GM19099 (cell line): ENCODE data around the gene NELFB.

Experiments
- POLR2A ChIP-seq: IDR thresholded peaks from 3 replicates; pipeline ENCODE4 v1.6.1; 2011; ENCODE audit warnings: low read depth; ENCODE audit not compliant: insufficient read length; ENCODE audit errors: extremely low read depth

Gene NELFB

DNA sequence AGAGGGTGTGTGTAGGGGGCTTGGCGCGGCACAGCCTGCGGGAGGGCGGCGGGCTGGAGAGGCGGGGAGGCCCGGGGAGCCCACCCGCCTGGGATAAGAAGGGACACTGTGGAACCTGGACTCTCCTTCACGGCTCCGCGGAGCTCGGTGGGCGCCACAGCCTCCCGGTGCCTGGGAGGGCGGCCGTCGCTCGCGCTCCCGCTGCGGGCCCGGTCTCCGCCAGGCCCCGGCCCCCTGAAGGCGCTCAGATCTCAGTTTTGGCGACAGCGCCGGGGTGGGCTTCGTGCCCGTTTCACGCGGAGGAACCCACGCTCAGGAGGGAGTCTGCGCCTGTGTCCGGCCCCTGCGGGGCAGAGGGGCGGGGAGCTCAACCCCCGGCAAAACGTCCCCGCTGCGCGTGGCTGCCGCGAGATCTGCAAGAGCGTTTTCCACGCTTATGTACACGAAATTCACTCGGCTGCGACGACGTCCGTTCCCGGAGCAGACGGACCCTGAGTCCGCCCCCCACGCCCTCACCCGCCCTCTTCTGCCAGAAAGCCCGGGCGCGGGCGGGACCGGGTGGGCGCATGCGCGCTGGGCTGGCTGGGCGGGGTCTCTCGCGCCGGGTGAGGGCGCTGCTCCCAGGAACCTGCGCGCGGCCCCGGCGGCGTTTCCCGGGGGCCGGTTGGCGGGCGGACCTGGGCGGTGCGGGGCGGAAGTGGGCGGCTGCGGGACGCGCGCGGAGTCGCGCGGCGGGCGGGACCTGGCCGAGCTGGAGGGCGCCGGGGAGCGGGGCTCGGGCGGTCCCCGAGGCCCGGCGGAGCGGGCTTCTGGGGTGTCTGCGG is at the start of gene NELFB:
Gene NELFB (plus strand): TSS at position 704 of the 824 bp plus-strand sequence.
- TF ChIP-seq POLR2A: peak; percentile 82

DNA sequence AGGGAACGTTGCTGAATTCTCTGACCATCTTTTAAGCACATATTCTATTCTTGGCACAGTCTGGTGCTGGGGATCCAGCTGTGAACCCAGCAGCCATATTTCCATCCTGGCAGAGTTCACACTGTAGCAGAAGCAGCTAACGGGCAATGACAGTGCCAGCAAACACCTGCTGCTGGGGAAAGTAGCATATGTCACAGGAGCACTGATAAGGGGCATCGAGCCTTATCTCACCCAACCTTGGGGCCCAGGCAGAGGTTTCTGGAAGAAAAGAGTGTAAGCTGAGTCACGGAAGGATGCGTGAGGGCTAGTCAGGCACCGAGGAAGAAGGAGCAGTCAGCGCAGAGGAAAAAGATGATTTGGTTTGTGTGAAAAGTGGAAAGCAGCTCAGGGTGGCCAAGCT is 48.5 kb upstream of the NELFB start:
- no peak for TF ChIP-seq POLR2A

DNA sequence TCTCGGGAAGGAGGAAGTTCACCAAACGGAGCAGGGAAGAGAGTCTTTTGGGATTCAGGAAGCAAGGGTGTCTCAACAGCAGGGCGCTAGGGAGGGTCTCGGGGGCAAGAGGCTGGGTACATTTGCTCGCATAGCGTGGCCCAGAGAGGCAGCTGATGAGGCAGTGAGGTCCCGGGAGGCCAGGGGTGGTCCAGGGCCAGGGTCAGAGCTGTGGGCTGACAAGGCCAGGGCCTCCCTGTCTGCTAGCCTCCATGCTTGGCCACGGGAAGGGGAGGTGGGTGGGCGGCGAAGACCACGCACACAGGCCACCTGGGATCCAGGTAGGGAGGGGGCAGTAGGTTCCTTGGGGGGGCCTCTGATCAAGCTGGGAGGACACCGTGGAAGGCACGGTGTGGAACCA is 43.6 kb upstream of the NELFB start:
- no peak for TF ChIP-seq POLR2A

DNA sequence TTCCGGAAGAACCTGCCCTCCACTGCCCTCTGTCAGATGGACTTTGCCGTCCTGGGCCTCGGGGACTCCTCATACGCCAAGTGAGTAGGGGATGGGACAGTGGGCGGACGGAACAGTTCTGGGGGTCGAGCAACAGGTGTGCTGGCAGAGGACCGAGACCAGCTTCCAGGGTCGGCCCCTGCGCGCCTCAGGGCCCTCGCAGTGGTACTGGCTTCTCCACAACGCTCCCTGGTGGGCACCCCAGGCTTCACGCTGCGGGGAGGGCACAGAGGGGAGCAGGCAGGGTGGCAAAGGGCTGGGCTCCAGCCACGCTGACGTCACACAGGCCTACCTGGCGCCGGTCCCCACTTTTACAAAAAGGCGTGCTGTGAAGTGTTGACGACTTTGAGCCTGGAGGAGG is 42.6 kb upstream of the NELFB start:
- TF ChIP-seq POLR2A: no peak

DNA sequence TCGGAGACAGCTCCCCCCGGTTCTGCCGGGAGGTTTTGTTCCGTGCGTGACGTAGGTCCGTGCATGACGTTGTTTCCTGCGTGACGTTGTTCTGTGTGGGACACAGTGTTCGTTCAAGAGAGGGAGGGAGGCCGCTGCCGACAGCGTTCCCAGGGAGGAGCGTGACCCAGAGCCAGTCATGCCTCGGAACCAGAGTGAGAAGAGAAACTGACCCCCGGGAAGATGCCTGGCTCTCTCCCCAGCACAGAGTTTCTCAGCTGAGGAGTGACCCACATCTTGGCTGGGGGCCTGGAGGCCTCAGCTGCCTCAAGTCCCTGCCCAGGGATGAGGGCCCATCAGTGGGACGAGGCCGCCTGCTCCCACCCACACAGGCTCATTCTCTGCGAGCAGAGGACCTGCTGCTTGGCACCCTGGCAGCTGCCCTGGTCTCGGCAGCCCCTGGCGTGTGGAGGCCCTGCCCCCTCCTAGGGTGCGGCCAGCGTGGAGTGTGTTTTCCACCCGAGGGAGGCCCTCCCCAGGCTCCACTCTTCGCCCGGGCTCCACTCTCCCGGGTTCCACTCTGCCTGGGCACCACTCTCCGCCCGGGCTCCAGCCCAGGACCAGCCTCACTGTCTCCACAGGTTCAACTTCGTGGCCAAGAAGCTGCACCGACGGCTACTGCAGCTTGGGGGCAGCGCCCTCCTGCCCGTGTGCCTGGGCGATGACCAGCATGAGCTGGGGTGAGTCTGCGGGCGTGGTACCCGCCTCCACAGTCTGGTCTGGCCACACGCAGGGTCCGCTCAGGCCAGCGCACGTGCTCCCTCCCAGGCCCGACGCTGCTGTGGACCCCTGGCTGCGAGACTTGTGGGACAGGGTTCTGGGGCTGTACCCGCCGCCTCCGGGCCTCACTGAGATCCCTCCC is 41.7 kb upstream of the NELFB start:
- no peak for TF ChIP-seq POLR2A

DNA sequence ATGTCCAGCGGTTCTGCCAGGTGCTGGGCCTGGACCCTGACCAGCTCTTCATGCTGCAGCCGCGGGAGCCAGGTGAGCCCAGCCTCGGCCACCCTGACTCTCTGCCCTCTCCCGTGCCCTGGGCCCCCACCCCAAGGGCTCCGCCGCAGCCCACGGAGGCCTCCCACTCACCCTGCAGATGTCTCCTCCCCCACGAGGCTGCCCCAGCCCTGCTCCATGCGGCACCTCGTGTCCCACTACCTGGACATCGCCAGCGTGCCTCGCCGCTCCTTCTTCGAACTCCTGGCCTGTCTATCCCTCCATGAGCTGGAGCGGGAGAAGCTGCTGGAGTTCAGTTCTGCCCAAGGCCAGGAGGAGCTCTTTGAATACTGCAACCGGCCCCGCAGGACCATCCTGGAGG is 40.5 kb upstream of the NELFB start:
- TF ChIP-seq POLR2A: no peak

DNA sequence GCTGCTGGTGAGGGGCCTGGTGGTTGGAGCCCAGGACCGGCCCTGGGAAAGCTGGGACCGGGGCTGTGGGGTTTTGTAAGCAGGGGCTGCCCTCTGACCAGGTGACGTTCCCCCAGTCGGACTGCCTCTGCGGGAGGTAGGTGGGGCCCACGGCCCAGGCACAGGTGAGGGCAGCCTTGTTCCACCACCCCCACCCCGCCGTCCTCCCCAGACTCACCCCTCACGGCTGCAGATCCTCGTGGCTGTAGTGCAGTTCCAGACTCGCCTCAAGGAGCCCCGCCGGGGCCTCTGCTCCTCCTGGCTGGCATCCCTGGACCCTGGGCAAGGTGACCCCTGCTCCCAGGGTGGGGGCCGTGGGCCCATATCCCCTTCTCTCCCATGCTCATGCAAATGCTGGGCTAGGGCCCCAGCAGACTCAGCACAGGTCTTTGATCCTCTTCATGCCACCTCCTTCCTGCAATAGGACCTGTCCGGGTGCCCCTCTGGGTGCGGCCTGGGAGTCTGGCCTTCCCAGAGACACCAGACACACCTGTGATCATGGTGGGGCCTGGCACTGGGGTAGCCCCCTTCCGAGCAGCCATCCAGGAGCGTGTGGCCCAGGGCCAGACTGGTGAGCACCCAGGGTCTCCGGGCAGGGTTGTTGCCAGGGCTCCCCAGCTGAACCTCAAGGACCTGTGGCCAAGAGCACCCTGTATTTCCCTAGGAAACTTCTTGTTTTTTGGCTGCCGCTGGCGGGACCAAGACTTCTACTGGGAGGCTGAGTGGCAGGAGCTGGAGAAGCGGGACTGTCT is 39.7 kb upstream of the NELFB start:
- no peak for TF ChIP-seq POLR2A

DNA sequence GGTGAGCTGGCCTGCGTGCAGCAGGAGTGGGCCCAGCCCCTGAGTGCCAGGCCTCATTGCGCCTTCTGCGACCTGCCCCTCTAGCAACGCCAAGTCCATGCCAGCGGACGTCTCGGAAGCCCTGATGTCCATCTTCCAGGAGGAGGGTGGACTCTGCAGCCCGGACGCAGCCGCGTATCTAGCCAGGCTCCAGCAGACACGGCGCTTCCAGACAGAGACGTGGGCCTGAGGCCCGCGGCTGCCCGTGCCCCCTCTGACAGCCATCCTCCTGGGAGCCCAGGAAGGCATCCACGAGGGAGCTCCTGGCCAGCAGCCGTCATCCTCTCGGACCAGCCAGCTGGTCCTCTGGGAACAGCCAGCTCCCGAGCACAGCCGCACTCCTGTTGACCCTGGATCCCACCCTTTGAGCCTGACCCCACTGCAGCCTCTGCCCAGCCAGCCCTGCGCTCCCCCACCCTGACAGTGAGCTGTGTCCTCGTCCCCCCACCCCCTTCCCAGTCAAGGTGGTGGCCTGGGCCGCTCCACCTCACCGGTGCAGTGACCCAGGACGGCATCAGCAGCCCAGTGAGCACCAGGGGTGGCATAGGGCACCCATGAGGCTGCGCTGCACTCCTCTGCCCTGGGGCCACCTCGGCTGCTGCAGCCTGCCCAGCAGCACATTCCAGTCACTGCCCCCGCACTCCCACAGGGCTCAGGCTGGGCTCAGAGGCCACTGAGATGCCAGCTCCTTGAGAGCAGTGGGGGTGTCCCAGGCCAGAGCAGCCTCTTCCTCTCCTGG is 38.8 kb upstream of the NELFB start:
- TF ChIP-seq POLR2A: no peak

DNA sequence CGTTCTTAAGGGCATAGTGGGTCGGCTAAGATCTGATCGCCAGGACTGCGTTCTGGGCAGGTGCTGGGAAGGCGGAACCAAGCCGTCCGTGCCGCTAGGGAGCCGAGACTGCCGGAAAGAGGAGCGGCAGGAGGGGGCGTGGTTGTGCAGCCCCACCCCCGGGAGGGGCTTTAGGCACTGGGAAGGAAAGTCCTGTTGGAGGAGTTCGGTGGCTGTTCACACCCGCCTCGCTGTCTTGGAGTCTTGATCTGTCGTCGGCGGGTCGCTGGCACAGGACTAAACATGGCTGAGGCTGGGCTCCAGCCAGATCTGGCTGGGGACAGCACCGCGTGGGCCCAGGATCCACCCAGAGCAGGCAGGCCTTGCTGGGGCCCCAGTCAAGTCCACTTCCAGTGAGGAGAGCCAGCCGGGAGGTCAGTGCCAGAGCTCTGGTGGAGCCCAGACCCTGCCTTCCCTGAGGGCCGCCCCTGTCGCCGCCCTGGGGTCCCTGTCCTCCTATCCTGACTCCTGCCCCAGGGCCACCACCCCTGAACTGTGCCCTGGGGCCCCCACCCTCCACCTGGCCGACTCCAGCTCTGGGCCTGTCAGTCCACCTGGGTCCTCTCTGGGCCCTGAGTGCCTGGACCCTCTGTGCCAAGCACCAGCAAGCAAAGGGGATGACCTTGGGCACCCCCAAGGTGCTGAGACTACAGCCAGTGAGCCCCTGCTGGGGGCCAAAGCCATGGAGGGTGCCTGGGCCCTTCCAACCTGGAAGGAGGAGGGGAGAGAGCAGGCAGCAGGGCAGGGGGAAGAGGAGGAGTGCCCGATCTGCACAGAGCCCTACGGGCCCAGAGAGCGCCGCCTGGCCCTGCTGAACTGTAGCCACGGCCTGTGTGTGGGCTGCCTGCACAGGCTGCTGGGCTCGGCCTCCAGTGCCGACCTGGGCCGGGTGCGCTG is 37.6 kb upstream of the NELFB start:
- no peak for TF ChIP-seq POLR2A

DNA sequence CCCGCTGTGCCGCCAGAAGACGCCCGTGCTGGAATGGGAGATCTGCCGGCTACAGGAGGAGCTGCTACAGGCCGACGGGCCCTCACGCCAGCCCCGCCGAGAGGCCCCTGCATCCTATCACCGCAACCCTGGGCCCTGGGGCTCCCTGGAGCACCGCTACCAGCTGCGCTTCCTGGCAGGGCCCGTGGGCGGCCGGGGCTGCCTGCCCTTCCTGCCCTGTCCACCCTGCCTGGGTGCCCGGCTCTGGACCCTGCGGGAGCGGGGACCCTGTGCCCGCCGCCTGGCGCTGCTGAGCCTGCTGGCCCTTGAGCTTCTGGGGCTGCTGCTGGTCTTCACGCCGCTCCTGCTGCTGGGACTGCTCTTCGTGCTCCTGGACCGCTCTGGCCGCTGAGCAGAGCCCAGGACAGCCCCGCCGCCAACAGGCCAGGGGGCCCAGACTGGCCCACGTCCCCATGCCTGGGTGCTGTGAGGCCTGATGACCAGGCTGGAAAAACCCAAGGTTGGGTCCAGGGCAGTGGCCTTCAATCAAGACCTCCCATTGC is 36.8 kb upstream of the NELFB start:
- no peak for TF ChIP-seq POLR2A

DNA sequence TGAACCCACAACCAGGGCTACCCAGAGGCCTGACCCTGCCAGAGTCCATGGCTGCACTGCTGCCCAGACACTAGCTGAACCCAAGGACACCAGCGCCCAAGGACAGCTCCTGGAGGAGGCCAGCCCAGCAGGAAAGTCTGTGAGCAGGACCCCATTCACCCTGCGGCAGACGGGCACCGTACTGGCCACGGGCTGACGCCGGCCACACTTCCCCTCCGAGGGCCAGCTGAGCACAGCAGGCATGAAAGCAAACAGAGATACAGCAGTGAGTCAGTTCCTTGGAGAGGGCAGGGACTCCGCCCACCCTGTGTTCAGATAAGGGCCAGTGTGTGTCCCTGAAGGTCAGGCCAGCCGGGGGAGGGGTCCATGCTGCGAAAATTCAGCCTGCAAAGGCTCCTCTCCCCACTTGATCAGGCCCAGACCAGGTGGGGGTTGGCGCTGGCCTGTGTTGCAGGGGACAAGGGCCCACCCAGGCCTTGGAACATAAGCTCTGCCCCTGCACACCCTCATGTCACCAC is 36.3 kb upstream of the NELFB start:
- TF ChIP-seq POLR2A: no peak

DNA sequence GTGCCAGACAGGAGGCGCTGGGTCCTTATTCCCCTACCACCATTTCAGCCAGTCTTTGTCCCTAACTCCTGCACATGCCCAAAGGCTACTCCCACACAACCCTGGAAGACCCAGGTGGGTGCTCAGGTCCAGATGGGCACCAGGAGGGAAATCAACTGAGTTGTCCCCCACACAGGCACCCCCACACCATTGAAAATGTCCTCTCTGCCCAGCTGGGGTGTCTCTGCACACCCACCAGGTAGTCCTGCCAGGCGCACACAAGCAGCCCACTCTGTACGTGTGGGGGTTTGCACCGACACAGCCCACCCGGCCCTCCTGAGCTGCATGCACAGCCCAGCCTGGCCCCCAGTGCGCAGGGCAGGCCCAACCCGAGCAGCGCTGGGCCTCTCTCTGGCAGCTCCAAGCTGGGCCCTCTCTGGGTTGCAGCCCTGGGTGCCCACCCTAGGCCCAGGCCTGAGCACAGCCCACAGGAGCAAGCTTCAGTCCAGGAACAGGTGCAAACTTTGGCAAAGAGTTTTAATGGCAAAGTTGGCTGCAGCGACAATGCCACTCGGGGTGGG is 35.3 kb upstream of the NELFB start:
- TF ChIP-seq POLR2A: no peak
